Adrenal gland (tissue), 12 donors: ENCODE data around the gene C6orf47. TPM values are rescaled to one million over a fixed set of nuclear protein-coding genes. Genes with fewer than 3 reads are reported as not detected.

Experiments used
- DNase-seq, 7 donors: peaks; one replicate each; pipeline ENCODE4 v3.0.0-alpha.2; 2019 to 2020
- H3K27ac ChIP-seq, 5 donors: fragments of 200-600 bp; sonication (generic) in 4 of 5; 1 replicate in 3 of 5; 2 replicates in 2 of 5; pipeline versions ENCODE4 v1.5.1 to v1.8.0; 2016 to 2020; ENCODE audit warnings: mild to moderate bottlenecking in 1 of 5
- H3K27me3 ChIP-seq: fragments of 200-600 bp; 2 replicates; pipeline ENCODE4 v1.8.0; 2021
- H3K36me3 ChIP-seq, 2 donors: fragments of 200-600 bp; replicated peaks in 1 of 2; 1 replicate in 1 of 2; 2 replicates in 1 of 2; pipeline versions ENCODE4 v1.5.1 to v1.8.0; 2018 to 2022
- H3K4me1 ChIP-seq, 2 donors: fragments of 200-600 bp; replicated peaks in 1 of 2; 1 replicate in 1 of 2; 2 replicates in 1 of 2; pipeline versions ENCODE4 v1.5.1 to v1.8.0; 2018 to 2021
- H3K4me3 ChIP-seq, 4 donors: fragments of 200-600 bp; sonication (generic) in 3 of 4; one replicate each; pipeline ENCODE4 v1.5.1; 2016 to 2018
- H3K9me3 ChIP-seq, 3 donors: fragments of 200-600 bp; sonication (generic) in 1 of 3; replicated peaks in 1 of 3; 1 replicate in 2 of 3; 2 replicates in 1 of 3; pipeline versions ENCODE4 v1.5.1 to v1.8.0; 2016 to 2021
- CTCF ChIP-seq, 6 experiments: fragments of 450-650 bp in 4 of 6; fragments of 200-600 bp in 2 of 6; sonication (generic) in 1 of 6; IDR thresholded peaks; 1 replicate in 5 of 6; 2 replicates in 1 of 6; pipeline versions ENCODE4 v1.5.1 to v1.8.0; 2016 to 2021; ENCODE audit warnings: antibody characterized with exemption in 6 of 6, mild to moderate bottlenecking in 2 of 6, moderate library complexity in 1 of 6
- POLR2A ChIP-seq, 2 donors: fragments of 450-650 bp; IDR thresholded peaks; one replicate each; pipeline ENCODE4 v1.6.1; 2017; ENCODE audit warnings: antibody characterized with exemption in 2 of 2, mild to moderate bottlenecking in 2 of 2, moderate library complexity in 1 of 2
- WGBS, 4 donors: extraction: QIAGEN DNeasy Blood & Tissue Kit in 2 of 4; methylation state at CpG; one replicate each; pipeline versions ENCODE4 v1.1.5 to v1.1.7; 2013 to 2017; 5-methylcytosine and 5-hydroxymethylcytosine counted together
- intact Hi-C, 2 donors: fragments of 100-400 bp; cut with DNase I; formaldehyde crosslinking; loops; one replicate each; pipeline versions ENCODE4 v1.14.1 to v1.15.0; 2022 to 2023
- polyA plus RNA-seq, 3 donors: library from polyadenylated mRNA; stranded (reverse); fragments of 200-250 nt in 2 of 3; fragments of 350-450 nt in 1 of 3; fragmentation: Illumina TruSeq in 1 of 3; extraction: RNeasy Lipid Tissue Mini Kit (QIAGEN cat#74804) in 1 of 3; gene quantifications; one replicate each; pipeline ENCODE4 v1.2.3, GENCODE V29; 2013 to 2014
- total RNA-seq, 9 donors: library from RNA; depleted of rRNA in 4 of 9; stranded (reverse); fragments of >200 nt in 4 of 9; fragments of 120-200 nt in 1 of 9; fragmentation: NEBNext Ultra II Directional in 1 of 9; extraction: Animal tissue kit (Norgen Biotek cat#: 25700) in 1 of 9; gene quantifications; one replicate each; pipeline versions ENCODE4 v1.1.0 to v1.2.4, GENCODE V29; 2013 to 2023
- donor health status: healthy with polysubstance abuse.
- donor health status: Bipolar disorder and iron deficiency.
- donor health status: DM: yes; HTN: yes; CAD: no.
- donor health status: DM: no; HTN: no; CAD: no.
- donor health status: DM: no; HTN: no; CAD: no.
- donor health status: DM: yes; HTN: yes; CAD: no.

Gene C6orf47
- total and polyA plus RNA-seq, 12 donors = 17.9 to 37.0 (median 26.3) TPM

- no peaks in the 10 kb centered on the region for H3K4me1 ChIP-seq
Observed at GRCh38 chr6:31691078-31691463, 30.5 kb upstream of the C6orf47 start.

GRCh38 chr6:31690231-31691077 lies 29.9 kb upstream of the C6orf47 start:
- 61 to 72% (median 64%) methylated on average over 10 of the region's 10 CpGs for WGBS, 4 donors
- Histone ChIP-seq H3K27me3 (no peaks in the 10 kb centered on the region), H3K27ac (no peak overlapping the region), H3K9me3 (no peaks in the 10 kb centered on the region), H3K4me1 (no peaks in the 10 kb centered on the region), H3K36me3 (peaks cover 0 to 97% of the 10 kb centered on the region in 2 donors), H3K4me3 (no peak overlapping the region)
- no peak for DNase-seq
- intact Hi-C loops = no loop called here
- TF ChIP-seq CTCF (IDR thresholded peaks at IDR 0.05) (no peak), POLR2A (IDR thresholded peaks at IDR 0.05) (no peak)

More at GRCh38 chr6:31691078-31691463, 30.5 kb upstream of the C6orf47 start:
- Histone ChIP-seq H3K4me3 (no peak overlapping the region), H3K27me3 (no peaks in the 10 kb centered on the region), H3K9me3 (no peaks in the 10 kb centered on the region), H3K36me3 (peaks cover 0 to 99% of the 10 kb centered on the region in 2 donors), H3K27ac (no peak overlapping the region)
- 86 to 89% (median 88%) methylated on average over 6 of the region's 6 CpGs for WGBS, 4 donors
- TF ChIP-seq CTCF (IDR thresholded peaks at IDR 0.05) (no peak), POLR2A (IDR thresholded peaks at IDR 0.05) (no peak)
- intact Hi-C loops = no loop called here
- no peak for DNase-seq

GRCh38 chr6:31689249-31690110 lies 28.9 kb upstream of the C6orf47 start:
- H3K4me1 ChIP-seq = no peaks in the 10 kb centered on the region
- H3K4me3 ChIP-seq = no peak overlapping the region
- no peak for DNase-seq
- no peaks in the 10 kb centered on the region for H3K9me3 ChIP-seq
- no peak overlapping the region for H3K27ac ChIP-seq
- no peak for TF ChIP-seq POLR2A (IDR thresholded peaks at IDR 0.05)
- TF ChIP-seq CTCF (IDR thresholded peaks at IDR 0.05) = peak in 1 of 6 experiments; percentile 24
- H3K36me3 ChIP-seq = peaks cover 0 to 87% of the 10 kb centered on the region in 2 donors
- intact Hi-C loops = loop anchor here (5.0 to 10.0 kb wide), 2 partner anchors 145 to 148 kb away; no protein-coding TSS in a partner anchor
- H3K27me3 ChIP-seq = no peaks in the 10 kb centered on the region
- 80 to 89% (median 82%) methylated on average over 8 to 11 of the region's 11 CpGs for WGBS, 4 donors
